Liver (tissue), 9 donors: ENCODE data around the gene WASF2. TPM values are rescaled to one million over a fixed set of nuclear protein-coding genes. Genes with fewer than 3 reads are reported as not detected.

Experiments
- DNase-seq: peaks from one replicate; pipeline ENCODE4 v3.0.0-alpha.2; 2017; ENCODE audit warnings: low spot score
- H3K27ac ChIP-seq, 2 donors: one replicate each; pipeline ENCODE4 v1.7.0; 2013; ENCODE audit warnings: inconsistent platforms in 2 of 2, low read length in 2 of 2, control low read depth in 1 of 2, low read depth in 1 of 2, mild to moderate bottlenecking in 1 of 2
- H3K27me3 ChIP-seq, 4 donors: one replicate each; pipeline versions ENCODE4 v1.6.1 to v1.7.0; 2013; ENCODE audit warnings: low read length in 3 of 4, inconsistent platforms in 1 of 4, mild to moderate bottlenecking in 1 of 4, moderate library complexity in 1 of 4; ENCODE audit not compliant: control insufficient read depth in 4 of 4, insufficient read depth in 4 of 4
- H3K36me3 ChIP-seq, 4 donors: one replicate each; pipeline versions ENCODE4 v1.6.1 to v1.7.0; 2013; ENCODE audit warnings: low read length in 3 of 4, mild to moderate bottlenecking in 3 of 4, low read depth in 1 of 4, moderate library complexity in 1 of 4; ENCODE audit not compliant: control insufficient read depth in 4 of 4, insufficient read depth in 3 of 4
- H3K4me1 ChIP-seq, 4 donors: one replicate each; pipeline versions ENCODE4 v1.6.1 to v1.7.0; 2013; ENCODE audit warnings: low read length in 3 of 4, mild to moderate bottlenecking in 3 of 4, moderate library complexity in 1 of 4; ENCODE audit not compliant: control insufficient read depth in 4 of 4, insufficient read depth in 4 of 4
- H3K4me3 ChIP-seq, 3 donors: one replicate each; pipeline versions ENCODE4 v1.6.1 to v1.7.0; 2013; ENCODE audit warnings: low read length in 3 of 3, control low read depth in 1 of 3, low read depth in 1 of 3, mild to moderate bottlenecking in 1 of 3
- H3K9ac ChIP-seq, 2 donors: one replicate each; pipeline ENCODE4 v1.7.0; 2013; ENCODE audit warnings: low read length in 2 of 2, mild to moderate bottlenecking in 2 of 2, moderate library complexity in 2 of 2, control low read depth in 1 of 2, low read depth in 1 of 2
- H3K9me3 ChIP-seq, 4 donors: one replicate each; pipeline versions ENCODE4 v1.6.1 to v1.7.0; 2013; ENCODE audit warnings: low read length in 3 of 4; ENCODE audit not compliant: control insufficient read depth in 4 of 4
- ATF3 ChIP-seq: IDR thresholded peaks from 2 replicates; pipeline ENCODE4 v1.6.1; 2016; ENCODE audit warnings: antibody characterized with exemption
- CTCF ChIP-seq: fragments of 150-350 bp; IDR thresholded peaks from 2 replicates; pipeline ENCODE4 v1.5.1; 2017; ENCODE audit warnings: improper control_type of control experiment, low read depth, low read length; ENCODE audit not compliant: missing input control
- FOXA1 ChIP-seq: IDR thresholded peaks from 2 replicates; pipeline ENCODE4 v1.6.1; 2016; ENCODE audit warnings: antibody characterized with exemption
- FOXA2 ChIP-seq: IDR thresholded peaks from 2 replicates; pipeline ENCODE4 v1.6.1; 2016; ENCODE audit warnings: antibody characterized with exemption
- GABPA ChIP-seq, 2 donors: IDR thresholded peaks in 1 of 2; conservative IDR thresholded peaks in 1 of 2; 2 replicates each; pipeline ENCODE4 v1.6.1; 2016; ENCODE audit warnings: antibody characterized with exemption in 2 of 2, mild to moderate bottlenecking in 1 of 2, moderate library complexity in 1 of 2
- HNF4A ChIP-seq, 2 donors: conservative IDR thresholded peaks; 2 replicates each; pipeline ENCODE4 v1.6.1; 2016; ENCODE audit warnings: antibody characterized with exemption in 2 of 2, mild to moderate bottlenecking in 2 of 2
- HNF4G ChIP-seq: IDR thresholded peaks from 2 replicates; pipeline ENCODE4 v1.6.1; 2016; ENCODE audit warnings: antibody characterized with exemption
- JUND ChIP-seq, 2 donors: IDR thresholded peaks; 2 replicates each; pipeline ENCODE4 v1.6.1; 2016; ENCODE audit warnings: antibody characterized with exemption in 2 of 2
- MAX ChIP-seq: IDR thresholded peaks from 2 replicates; pipeline ENCODE4 v1.6.1; 2016; ENCODE audit warnings: antibody characterized with exemption
- NR2F2 ChIP-seq: IDR thresholded peaks from 2 replicates; pipeline ENCODE4 v1.6.1; 2016; ENCODE audit warnings: antibody characterized with exemption
- RAD21 ChIP-seq, 2 donors: IDR thresholded peaks; 2 replicates each; pipeline ENCODE4 v1.6.1; 2016; ENCODE audit warnings: antibody characterized with exemption in 2 of 2, mild to moderate bottlenecking in 2 of 2
- REST ChIP-seq: IDR thresholded peaks from 2 replicates; pipeline ENCODE4 v1.6.1; 2016; ENCODE audit warnings: antibody characterized with exemption, mild to moderate bottlenecking
- RXRA ChIP-seq, 2 donors: IDR thresholded peaks; 2 replicates each; pipeline ENCODE4 v1.6.1; 2017 to 2018; ENCODE audit warnings: antibody characterized with exemption in 2 of 2, mild to moderate bottlenecking in 1 of 2
- SP1 ChIP-seq: IDR thresholded peaks from 2 replicates; pipeline ENCODE4 v1.6.1; 2018; ENCODE audit warnings: antibody characterized with exemption, mild to moderate bottlenecking
- TAF1 ChIP-seq: conservative IDR thresholded peaks from 2 replicates; pipeline ENCODE4 v1.6.1; 2016; ENCODE audit warnings: antibody characterized with exemption, mild to moderate bottlenecking
- YY1 ChIP-seq: IDR thresholded peaks from 2 replicates; pipeline ENCODE4 v1.6.1; 2016; ENCODE audit warnings: antibody characterized with exemption, mild to moderate bottlenecking
- ZBTB33 ChIP-seq: IDR thresholded peaks from 2 replicates; pipeline ENCODE4 v1.6.1; 2016; ENCODE audit warnings: antibody characterized with exemption
- WGBS: extraction: QIAGEN DNeasy Blood & Tissue Kit; methylation state at CpG from one replicate; pipeline ENCODE4 v1.1.7; 2013; 5-methylcytosine and 5-hydroxymethylcytosine counted together
- polyA plus RNA-seq, 2 donors: library from polyadenylated mRNA; stranded (reverse) in 1 of 2; unstranded in 1 of 2; fragments of 200-250 nt in 1 of 2; fragments of >200 nt in 1 of 2; fragmentation: Nextera tagmentation in 1 of 2; extraction: Ambion mirVana in 1 of 2; gene quantifications; one replicate each; pipeline versions ENCODE4 v1.2.1 to v1.2.3, GENCODE V29; 2013 to 2015
- total RNA-seq, 2 donors: library from RNA; depleted of rRNA; stranded (reverse); fragments of >200 nt; gene quantifications; one replicate each; pipeline ENCODE4 v1.2.3, GENCODE V29; 2014
- donor health status: healthy.
- donor health status: healthy.
- donor health status: healthy.
- donor health status: healthy.
- donor health status: healthy.

WASF2 gene
- total and polyA plus RNA-seq, 4 donors: 11.6 to 37.7 (median 18.7) TPM

GRCh38 chr1:27412502-27412901 is 77.5 kb downstream of the WASF2 start:
- H3K9me3 ChIP-seq: no peaks in the 10 kb centered on the region
- H3K27ac ChIP-seq: no peak overlapping the region
- WGBS: 93% methylated on average over 4 of the region's 4 CpGs
- no peak overlapping the region for H3K4me3 ChIP-seq
- H3K36me3 ChIP-seq: peaks cover 8 to 71% (median 54%) of the 10 kb centered on the region in 4 donors
- DNase-seq: no peak
- no peaks in the 10 kb centered on the region for H3K27me3 ChIP-seq
- no peak for TF ChIP-seq GABPA (IDR thresholded peaks at IDR 0.05 in 1 of 2, conservative IDR thresholded peaks at IDR 0.05 in 1 of 2)
- no peak for TF ChIP-seq REST
- TF ChIP-seq TAF1: no peak
- no peak for TF ChIP-seq YY1
- TF ChIP-seq FOXA2: no peak
- no peak for TF ChIP-seq NR2F2
- no peak for TF ChIP-seq JUND (IDR thresholded peaks at IDR 0.05)
- no peak for TF ChIP-seq CTCF
- TF ChIP-seq HNF4A (conservative IDR thresholded peaks at IDR 0.05): no peak
- no peak for TF ChIP-seq RAD21 (IDR thresholded peaks at IDR 0.05)
- no peak for TF ChIP-seq MAX
- TF ChIP-seq ATF3: no peak
- TF ChIP-seq FOXA1: no peak
- no peak for TF ChIP-seq ZBTB33
- TF ChIP-seq HNF4G: no peak
- peaks cover 0 to 8% (median 4%) of the 10 kb centered on the region in 4 donors for H3K4me1 ChIP-seq
- no peak overlapping the region for H3K9ac ChIP-seq

- no peak overlapping the region for H3K27ac ChIP-seq
- WGBS: 93% methylated on average over 2 of the region's 2 CpGs
- no peak for DNase-seq
Measured at GRCh38 chr1:27410709-27411108, 79.3 kb downstream of the WASF2 start.

More at GRCh38 chr1:27410709-27411108, 79.3 kb downstream of the WASF2 start:
- no peaks in the 10 kb centered on the region for H3K9me3 ChIP-seq
- TF ChIP-seq YY1 (no peak), ZBTB33 (no peak), RAD21 (IDR thresholded peaks at IDR 0.05) (no peak), HNF4G (no peak), CTCF (no peak), FOXA2 (no peak), SP1 (no peak), RXRA (IDR thresholded peaks at IDR 0.05) (no peak), NR2F2 (no peak)
- H3K4me3 ChIP-seq: no peak overlapping the region
- H3K36me3 ChIP-seq: peaks cover 6 to 70% (median 46%) of the 10 kb centered on the region in 4 donors
- H3K4me1 ChIP-seq: peaks cover 0 to 8% (median 4%) of the 10 kb centered on the region in 4 donors
- H3K27me3 ChIP-seq: no peaks in the 10 kb centered on the region
- no peak overlapping the region for H3K9ac ChIP-seq
